Testis (tissue), 3 donors: ENCODE data around the gene ZNF335. TPM values are rescaled to one million over a fixed set of nuclear protein-coding genes. Genes with fewer than 3 reads are reported as not detected.
A peak's percentile ranks its signal among the peaks of the same experiment; 100 is the strongest.

Source experiments
- DNase-seq: peaks from one replicate; pipeline ENCODE4 v3.0.0-alpha.2; 2019
- H3K27ac ChIP-seq, 2 donors: fragments of 200-600 bp; sonication (generic); one replicate each; pipeline ENCODE4 v1.5.1; 2019
- H3K27me3 ChIP-seq: fragments of 200-600 bp; sonication (generic); one replicate; pipeline ENCODE4 v1.5.1; 2019
- H3K36me3 ChIP-seq: fragments of 200-600 bp; sonication (generic); one replicate; pipeline ENCODE4 v1.5.1; 2017; ENCODE audit warnings: low read depth; ENCODE audit errors: missing control alignments
- H3K4me1 ChIP-seq: fragments of 200-600 bp; sonication (generic); one replicate; pipeline ENCODE4 v1.5.1; 2019
- H3K4me3 ChIP-seq, 2 donors: fragments of 200-600 bp; sonication (generic); one replicate each; pipeline ENCODE4 v1.5.1; 2017 to 2019
- H3K9me3 ChIP-seq: fragments of 200-600 bp; sonication (generic); one replicate; pipeline ENCODE4 v1.5.1; 2017
- CTCF ChIP-seq, 3 experiments: fragments of 450-650 bp in 2 of 3; fragments of 200-600 bp in 1 of 3; sonication (generic) in 1 of 3; IDR thresholded peaks; one replicate each; pipeline ENCODE4 v1.5.1; 2016 to 2019; ENCODE audit warnings: antibody characterized with exemption in 3 of 3, mild to moderate bottlenecking in 2 of 3, moderate library complexity in 1 of 3
- POLR2A ChIP-seq: fragments of 450-650 bp; IDR thresholded peaks from one replicate; pipeline ENCODE4 v1.6.1; 2017; ENCODE audit warnings: antibody characterized with exemption, mild to moderate bottlenecking, moderate library complexity
- WGBS, 2 donors: methylation state at CpG; one replicate each; pipeline ENCODE4 v1.1.5; 2018; 5-methylcytosine and 5-hydroxymethylcytosine counted together
- intact Hi-C: fragments of 100-400 bp; cut with DNase I; formaldehyde crosslinking; loops from one replicate; pipeline ENCODE4 v1.15.1; 2023; ENCODE audit warnings: low total_unique reads
- polyA plus RNA-seq: library from polyadenylated mRNA; stranded (reverse); fragments of 350-450 nt; fragmentation: Illumina TruSeq; extraction: RNeasy Lipid Tissue Mini Kit (QIAGEN cat#74804); gene quantifications from one replicate; pipeline ENCODE4 v1.2.3, GENCODE V29; 2014; ENCODE audit warnings: low read depth, low replicate concordance; ENCODE audit not compliant: insufficient read depth
- total RNA-seq, 2 donors: library from RNA; depleted of rRNA; stranded (reverse); fragments of >200 nt; gene quantifications; one replicate each; pipeline ENCODE4 v1.2.3, GENCODE V29; 2016

The ZNF335 gene
- total and polyA plus RNA-seq, 3 donors from 2014 or later, result 25.3 to 53.5 (median 50.5) TPM

GRCh38 chr20:45948742-45949541 lies 23.1 kb downstream of the ZNF335 start:
- TF ChIP-seq CTCF (IDR thresholded peaks at IDR 0.05) (no peak), POLR2A (no peak)
- intact Hi-C loops, result no loop called here
- no peak overlapping the region for H3K4me3 ChIP-seq
- H3K27ac ChIP-seq, result no peak overlapping the region
- H3K4me1 ChIP-seq, result peaks cover 18% of the 10 kb centered on the region
- H3K36me3 ChIP-seq, result peaks cover 4% of the 10 kb centered on the region
- no peak for DNase-seq
- 73 to 89% methylated on average over 5 to 10 of the region's 10 CpGs for WGBS, 2 donors
- H3K27me3 ChIP-seq, result no peaks in the 10 kb centered on the region
- H3K9me3 ChIP-seq, result no peaks in the 10 kb centered on the region

- H3K27ac ChIP-seq, result no peak overlapping the region
- H3K27me3 ChIP-seq, result no peaks in the 10 kb centered on the region
- H3K36me3 ChIP-seq, result peaks cover 4% of the 10 kb centered on the region
- TF ChIP-seq POLR2A (no peak), CTCF (IDR thresholded peaks at IDR 0.05) (no peak)
- DNase-seq, result no peak
- intact Hi-C loops, result no loop called here
- peaks cover 18% of the 10 kb centered on the region for H3K4me1 ChIP-seq
- H3K4me3 ChIP-seq, result no peak overlapping the region
- H3K9me3 ChIP-seq, result no peaks in the 10 kb centered on the region
- 71 to 92% methylated on average over 3 to 7 of the region's 7 CpGs for WGBS, 2 donors
Observed at GRCh38 chr20:45948261-45948733, 23.7 kb downstream of the ZNF335 start.

- no peak for DNase-seq
- Histone ChIP-seq H3K27me3 (no peaks in the 10 kb centered on the region), H3K4me1 (peaks cover 18% of the 10 kb centered on the region), H3K9me3 (no peaks in the 10 kb centered on the region), H3K4me3 (no peak overlapping the region), H3K27ac (peak overlapping the region; percentile 76 to 83), H3K36me3 (no peaks in the 10 kb centered on the region)
- intact Hi-C loops, result no loop called here
- WGBS, 2 donors, result 79 to 90% methylated on average over 10 to 29 of the region's 29 CpGs
- TF ChIP-seq CTCF (IDR thresholded peaks at IDR 0.05) (no peak), POLR2A (no peak)
Observed at GRCh38 chr20:45947110-45947866, 24.7 kb downstream of the ZNF335 start.

GRCh38 chr20:45946149-45946970 lies 25.6 kb downstream of the ZNF335 start:
- Histone ChIP-seq H3K4me3 (no peak overlapping the region), H3K9me3 (no peaks in the 10 kb centered on the region), H3K36me3 (no peaks in the 10 kb centered on the region), H3K27ac (peak overlapping the region; percentile 76 to 83), H3K27me3 (no peaks in the 10 kb centered on the region), H3K4me1 (peaks cover 18% of the 10 kb centered on the region)
- no peak for TF ChIP-seq POLR2A
- 52 to 57% methylated on average over 13 to 20 of the region's 20 CpGs for WGBS, 2 donors
- intact Hi-C loops, result no loop called here
- peak; percentile 95 for DNase-seq
